ENCODE data around the gene SERPIND1. TPM values are rescaled to one million over a fixed set of nuclear protein-coding genes. Genes with fewer than 3 reads are reported as not detected.
"Not testable (repeated sequence)": the region's sequence is repeated elsewhere in the genome, so short reads cannot be mapped to it uniquely, and the experiment has no call there.

SERPIND1 gene
- total and polyA plus RNA-seq, 9 donors: 0.22 to 5.0 (median 1.1) TPM

GRCh38 chr22:20764471-20764720, 9.5 kb upstream of the SERPIND1 start:
- DNase-seq: no peak
- Histone ChIP-seq H3K9me3 (no peaks in the 10 kb centered on the region), H3K27ac (no peak overlapping the region), H3K36me3 (no peaks in the 10 kb centered on the region), H3K4me1 (ENCODE audit: insufficient read depth) (no peaks in the 10 kb centered on the region), H3K27me3 (no peaks in the 10 kb centered on the region), H3K4me3 (no peak overlapping the region)
- intact Hi-C loops (cut with DNase I): loop anchor here in 1 of 4 donors (10.0 kb wide), 1 partner anchor 90 kb away; the partner anchor contains the start of genes PI4KA and SNAP29
- TF ChIP-seq, protein P1, sequence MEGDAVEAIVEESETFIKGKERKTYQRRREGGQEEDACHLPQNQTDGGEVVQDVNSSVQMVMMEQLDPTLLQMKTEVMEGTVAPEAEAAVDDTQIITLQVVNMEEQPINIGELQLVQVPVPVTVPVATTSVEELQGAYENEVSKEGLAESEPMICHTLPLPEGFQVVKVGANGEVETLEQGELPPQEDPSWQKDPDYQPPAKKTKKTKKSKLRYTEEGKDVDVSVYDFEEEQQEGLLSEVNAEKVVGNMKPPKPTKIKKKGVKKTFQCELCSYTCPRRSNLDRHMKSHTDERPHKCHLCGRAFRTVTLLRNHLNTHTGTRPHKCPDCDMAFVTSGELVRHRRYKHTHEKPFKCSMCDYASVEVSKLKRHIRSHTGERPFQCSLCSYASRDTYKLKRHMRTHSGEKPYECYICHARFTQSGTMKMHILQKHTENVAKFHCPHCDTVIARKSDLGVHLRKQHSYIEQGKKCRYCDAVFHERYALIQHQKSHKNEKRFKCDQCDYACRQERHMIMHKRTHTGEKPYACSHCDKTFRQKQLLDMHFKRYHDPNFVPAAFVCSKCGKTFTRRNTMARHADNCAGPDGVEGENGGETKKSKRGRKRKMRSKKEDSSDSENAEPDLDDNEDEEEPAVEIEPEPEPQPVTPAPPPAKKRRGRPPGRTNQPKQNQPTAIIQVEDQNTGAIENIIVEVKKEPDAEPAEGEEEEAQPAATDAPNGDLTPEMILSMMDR (IDR thresholded peaks at IDR 0.05): no peak
- TF ChIP-seq POLR2A (IDR thresholded peaks at IDR 0.05) (no peak), EP300 (IDR thresholded peaks at IDR 0.05) (no peak)
- 88 to 97% (median 91%) methylated on average over 7 of the region's 7 CpGs for WGBS, 3 donors

DNA sequence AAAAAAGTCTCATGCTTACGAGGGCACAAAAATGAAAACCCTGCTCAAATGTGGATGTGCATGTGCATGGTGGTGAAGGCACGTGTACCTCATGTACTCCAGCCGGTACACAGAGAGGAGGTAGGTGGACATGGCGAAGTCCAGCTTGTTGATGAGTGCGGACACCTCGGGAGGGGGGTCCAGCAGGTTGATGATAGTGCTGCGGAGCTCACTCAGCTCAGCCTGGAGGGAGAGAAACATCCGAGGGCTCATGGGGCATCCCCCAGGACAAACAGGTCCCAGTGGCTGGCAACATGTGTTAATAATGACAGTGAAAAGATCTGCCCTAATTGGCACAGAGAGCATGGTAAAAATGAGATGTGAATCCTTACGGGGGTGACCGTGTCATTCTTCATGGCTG, 9.2 kb upstream of the SERPIND1 start:
- H3K4me3 ChIP-seq: no peak overlapping the region
- 96% methylated on average over 10 of the region's 10 CpGs for WGBS, 3 donors
- intact Hi-C loops (cut with DNase I): loop anchor here in 1 of 4 donors (10.0 kb wide), 1 partner anchor 90 kb away; the partner anchor contains the start of genes PI4KA and SNAP29
- H3K9me3 ChIP-seq: no peaks in the 10 kb centered on the region
- TF ChIP-seq, protein P1 (IDR thresholded peaks at IDR 0.05): no peak
- TF ChIP-seq POLR2A (IDR thresholded peaks at IDR 0.05): no peak
- no peak for TF ChIP-seq EP300 (IDR thresholded peaks at IDR 0.05)
- H3K27me3 ChIP-seq: no peaks in the 10 kb centered on the region
- no peak overlapping the region for H3K27ac ChIP-seq
- H3K36me3 ChIP-seq: no peaks in the 10 kb centered on the region
- no peak for DNase-seq
- H3K4me1 ChIP-seq (ENCODE audit: insufficient read depth): no peaks in the 10 kb centered on the region

DNA sequence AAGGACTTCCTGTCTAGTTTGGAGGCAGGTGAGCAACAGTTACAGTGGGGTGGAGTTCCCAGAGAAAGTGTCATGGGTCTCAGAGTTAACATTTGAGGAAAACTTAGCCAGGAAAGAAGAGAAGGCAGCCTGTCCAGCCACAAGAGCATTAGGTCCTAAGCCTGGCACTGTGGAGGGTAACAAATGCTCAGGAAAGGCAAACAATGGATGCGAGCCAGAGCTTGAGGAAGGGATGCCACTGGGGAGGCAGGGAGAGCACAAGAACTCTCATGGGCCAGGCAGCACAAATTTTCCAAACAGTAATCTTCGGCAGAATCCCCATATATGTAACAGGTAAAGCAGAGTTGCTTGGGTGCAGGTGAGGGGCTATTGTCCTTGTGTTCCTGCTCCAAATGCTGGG, 8.0 kb upstream of the SERPIND1 start:
- no peak overlapping the region for H3K27ac ChIP-seq
- no peaks in the 10 kb centered on the region for H3K4me1 ChIP-seq (ENCODE audit: insufficient read depth)
- intact Hi-C loops (cut with DNase I): loop anchor here in 1 of 4 donors (10.0 kb wide), 1 partner anchor 89 kb away; the partner anchor contains the start of genes PI4KA and SNAP29
- no peak for DNase-seq
- H3K4me3 ChIP-seq: no peak overlapping the region
- no peaks in the 10 kb centered on the region for H3K27me3 ChIP-seq
- TF ChIP-seq POLR2A (IDR thresholded peaks at IDR 0.05): no peak
- TF ChIP-seq, protein P1 (IDR thresholded peaks at IDR 0.05): no peak
- TF ChIP-seq EP300 (IDR thresholded peaks at IDR 0.05): no peak
- WGBS, 3 donors: 87 to 98% (median 97%) methylated on average over 2 of the region's 2 CpGs
- no peaks in the 10 kb centered on the region for H3K9me3 ChIP-seq
- no peaks in the 10 kb centered on the region for H3K36me3 ChIP-seq

GRCh38 chr22:20766530-20766929, 7.4 kb upstream of the SERPIND1 start:
- intact Hi-C loops (cut with DNase I): loop anchor here in 1 of 4 donors (10.0 kb wide), 1 partner anchor 88 kb away; the partner anchor contains the start of genes PI4KA and SNAP29
- H3K4me3 ChIP-seq: no peak overlapping the region
- WGBS, 3 donors: 96 to 99% (median 98%) methylated on average over 7 of the region's 7 CpGs
- H3K9me3 ChIP-seq: no peaks in the 10 kb centered on the region
- no peak for DNase-seq
- TF ChIP-seq, protein P1 (IDR thresholded peaks at IDR 0.05): no peak
- no peak for TF ChIP-seq POLR2A (IDR thresholded peaks at IDR 0.05)
- TF ChIP-seq EP300 (IDR thresholded peaks at IDR 0.05): no peak
- no peaks in the 10 kb centered on the region for H3K27me3 ChIP-seq
- no peaks in the 10 kb centered on the region for H3K4me1 ChIP-seq (ENCODE audit: insufficient read depth)
- H3K27ac ChIP-seq: no peak overlapping the region
- no peaks in the 10 kb centered on the region for H3K36me3 ChIP-seq

- H3K27ac ChIP-seq; H3K27me3 ChIP-seq; H3K4me3 ChIP-seq; H3K9me3 ChIP-seq; H3K36me3 ChIP-seq; DNase-seq; H3K4me1 ChIP-seq (ENCODE audit: insufficient read depth): not testable (repeated sequence)
- WGBS, 3 donors: 90 to 95% (median 95%) methylated on average over 9 of the region's 9 CpGs
- intact Hi-C loops (cut with DNase I): loop anchor here in 1 of 4 donors (10.0 kb wide), 1 partner anchor 85 kb away; the partner anchor contains the start of genes PI4KA and SNAP29
Observed at GRCh38 chr22:20769496-20769826, 4.5 kb upstream of the SERPIND1 start.
